Upper lobe of right lung (tissue), 1 donor: ENCODE data around the gene PTPRG. TPM values are rescaled to one million over a fixed set of nuclear protein-coding genes. Genes with fewer than 3 reads are reported as not detected.
A peak's percentile ranks its signal among the peaks of the same experiment; 100 is the strongest.

ENCODE experiments used
- ATAC-seq: fragments of 200-7000 bp; cut with Tn5 transposase; one replicate; pipeline ENCODE4 v1.9.1; 2020; ENCODE audit warnings: mild to moderate bottlenecking, moderate library complexity
- DNase-seq: peaks from one replicate; pipeline ENCODE4 v3.0.0-alpha.2; 2020
- H3K27ac ChIP-seq: fragments of 200-600 bp; one replicate; pipeline ENCODE4 v1.8.0; 2022
- H3K27me3 ChIP-seq: fragments of 200-600 bp; one replicate; pipeline ENCODE4 v1.8.0; 2022; ENCODE audit warnings: mild to moderate bottlenecking
- H3K36me3 ChIP-seq: fragments of 200-600 bp; one replicate; pipeline ENCODE4 v1.8.0; 2022
- H3K4me1 ChIP-seq: fragments of 200-600 bp; one replicate; pipeline ENCODE4 v1.8.0; 2022
- H3K4me3 ChIP-seq: fragments of 200-600 bp; one replicate; pipeline ENCODE4 v1.8.0; 2022; ENCODE audit warnings: mild to moderate bottlenecking
- H3K9me3 ChIP-seq: fragments of 200-600 bp; one replicate; pipeline ENCODE4 v1.8.0; 2022
- CTCF ChIP-seq: fragments of 200-600 bp; IDR thresholded peaks from one replicate; pipeline ENCODE4 v1.8.0; 2022; ENCODE audit warnings: antibody characterized with exemption
- intact Hi-C: fragments of 100-400 bp; cut with DNase I; formaldehyde crosslinking; loops from one replicate; pipeline ENCODE4 v1.11.0; 2022
- total RNA-seq: library from RNA; stranded (reverse); fragmentation: NEBNext Ultra II Directional; extraction: Animal tissue kit (Norgen Biotek cat#: 25700); gene quantifications from one replicate; pipeline ENCODE4 v1.2.1, GENCODE V29; 2021
- donor health status: DM: no; HTN: yes; CAD: no; lungs with severe emphysema.

PTPRG gene
- total RNA-seq, 1 donor from 2014 or later = 86.7 TPM

GRCh38 chr3:61669668-61670299, 108.4 kb downstream of the PTPRG start:
- Histone ChIP-seq H3K27me3 (no peaks in the 10 kb centered on the region), H3K9me3 (no peaks in the 10 kb centered on the region), H3K27ac (no peak overlapping the region), H3K4me3 (no peak overlapping the region), H3K4me1 (peaks cover 3% of the 10 kb centered on the region), H3K36me3 (no peaks in the 10 kb centered on the region)
- ATAC-seq (peak; percentile 41), DNase-seq (no peak)
- intact Hi-C loops = no loop called here
- TF ChIP-seq CTCF = no peak

GRCh38 chr3:61673651-61674050, 112.3 kb downstream of the PTPRG start:
- Histone ChIP-seq H3K27ac (no peak overlapping the region), H3K4me1 (no peaks in the 10 kb centered on the region), H3K9me3 (no peaks in the 10 kb centered on the region), H3K27me3 (no peaks in the 10 kb centered on the region), H3K4me3 (no peak overlapping the region), H3K36me3 (no peaks in the 10 kb centered on the region)
- no peak for ATAC-seq
- intact Hi-C loops = no loop called here
- DNase-seq = no peak
- no peak for TF ChIP-seq CTCF

GRCh38 chr3:61674596-61674995, 113.2 kb downstream of the PTPRG start:
- DNase-seq = no peak
- ATAC-seq = no peak
- Histone ChIP-seq H3K27ac (no peak overlapping the region), H3K27me3 (no peaks in the 10 kb centered on the region), H3K4me1 (no peaks in the 10 kb centered on the region), H3K9me3 (no peaks in the 10 kb centered on the region), H3K36me3 (no peaks in the 10 kb centered on the region), H3K4me3 (no peak overlapping the region)
- no peak for TF ChIP-seq CTCF
- intact Hi-C loops = no loop called here

GRCh38 chr3:61679026-61679425, 117.7 kb downstream of the PTPRG start:
- Histone ChIP-seq H3K9me3 (no peaks in the 10 kb centered on the region), H3K4me1 (peaks cover 8% of the 10 kb centered on the region), H3K4me3 (no peak overlapping the region), H3K27ac (no peak overlapping the region), H3K27me3 (no peaks in the 10 kb centered on the region), H3K36me3 (no peaks in the 10 kb centered on the region)
- intact Hi-C loops = no loop called here
- DNase-seq = no peak
- no peak for ATAC-seq
- TF ChIP-seq CTCF = no peak

- ATAC-seq = no peak
- TF ChIP-seq CTCF = no peak
- no peak for DNase-seq
- Histone ChIP-seq H3K27me3 (no peaks in the 10 kb centered on the region), H3K36me3 (no peaks in the 10 kb centered on the region), H3K4me1 (peaks cover 8% of the 10 kb centered on the region), H3K27ac (no peak overlapping the region), H3K9me3 (no peaks in the 10 kb centered on the region), H3K4me3 (no peak overlapping the region)
- intact Hi-C loops = no loop called here
Observed at GRCh38 chr3:61680617-61681016, 119.2 kb downstream of the PTPRG start.

- Histone ChIP-seq H3K9me3 (no peaks in the 10 kb centered on the region), H3K36me3 (no peaks in the 10 kb centered on the region), H3K4me1 (peaks cover 8% of the 10 kb centered on the region), H3K27me3 (no peaks in the 10 kb centered on the region), H3K4me3 (no peak overlapping the region), H3K27ac (no peak overlapping the region)
- no peak for TF ChIP-seq CTCF
- intact Hi-C loops = no loop called here
- no peak for ATAC-seq
- no peak for DNase-seq
Observed at GRCh38 chr3:61681636-61682035, 120.3 kb downstream of the PTPRG start.
